Mesenteric fat pad (tissue), 1 donor: Measurements from ENCODE around the gene S100A1. TPM values are rescaled to one million over a fixed set of nuclear protein-coding genes. Genes with fewer than 3 reads are reported as not detected.

Source experiments
- DNase-seq: peaks from one replicate; pipeline ENCODE4 v3.0.0-alpha.2; 2020; ENCODE audit warnings: low spot score
- total RNA-seq: library from RNA; stranded (reverse); fragmentation: NEBNext Ultra II Directional; extraction: Animal tissue kit (Norgen Biotek cat#: 25700); gene quantifications from one replicate; pipeline ENCODE4 v1.2.1, GENCODE V29; 2021
- donor health status: DM: yes; HTN: yes; CAD: no.

S100A1 gene
- total RNA-seq, 1 donor from 2014 or later: 12.6 TPM

DNA sequence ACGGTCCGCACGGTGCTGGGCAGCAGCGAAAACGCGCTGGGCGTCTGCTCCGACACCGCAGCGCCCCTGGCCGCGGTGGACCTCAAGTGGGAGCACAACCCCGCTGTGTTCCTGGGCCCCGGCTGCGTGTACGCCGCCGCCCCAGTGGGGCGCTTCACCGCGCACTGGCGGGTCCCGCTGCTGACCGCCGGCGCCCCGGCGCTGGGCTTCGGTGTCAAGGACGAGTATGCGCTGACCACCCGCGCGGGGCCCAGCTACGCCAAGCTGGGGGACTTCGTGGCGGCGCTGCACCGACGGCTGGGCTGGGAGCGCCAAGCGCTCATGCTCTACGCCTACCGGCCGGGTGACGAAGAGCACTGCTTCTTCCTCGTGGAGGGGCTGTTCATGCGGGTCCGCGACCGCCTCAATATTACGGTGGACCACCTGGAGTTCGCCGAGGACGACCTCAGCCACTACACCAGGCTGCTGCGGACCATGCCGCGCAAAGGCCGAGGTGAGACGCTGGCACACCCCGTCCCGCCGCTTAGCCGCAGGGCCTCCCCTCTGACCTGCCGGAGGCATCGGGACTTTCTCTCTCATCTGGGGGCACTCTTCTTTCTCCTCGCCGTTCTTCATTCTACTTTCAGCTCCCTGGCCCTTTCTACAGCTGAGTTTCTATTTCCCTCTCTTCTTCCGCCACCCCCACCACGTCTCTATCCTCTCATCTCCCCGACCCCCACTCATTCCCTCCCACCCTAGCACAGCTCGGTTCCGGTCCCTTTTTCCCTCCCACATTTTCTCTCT, 51.3 kb downstream of the S100A1 start:
- no peak for DNase-seq

DNA sequence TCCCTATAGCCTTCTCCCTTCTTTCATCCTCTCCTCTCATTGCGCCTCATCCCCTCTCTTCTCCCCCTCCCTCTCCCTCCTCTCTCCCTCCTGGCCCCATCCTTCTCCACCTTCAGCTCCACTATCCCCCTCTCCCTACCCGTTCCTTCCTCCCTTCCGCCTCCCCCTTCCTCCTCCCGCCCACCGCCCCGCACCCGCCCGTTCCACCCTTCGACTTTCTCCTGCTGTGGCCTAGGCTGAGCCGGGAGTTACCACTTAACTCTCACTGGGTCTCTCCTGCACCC, 51.8 kb downstream of the S100A1 start:
- DNase-seq: no peak

Other genes starting within 250 kb of the S100A1 start
- 674 TPM for gene S100A8, start 237.4 kb upstream of the S100A1 start, total RNA-seq
- gene S100A7A, start 211.9 kb upstream of the S100A1 start, total RNA-seq: not detected
- gene S100A7, start 167.8 kb upstream of the S100A1 start, total RNA-seq: not detected
- 1,184 TPM for gene S100A6, start 92.4 kb upstream of the S100A1 start, total RNA-seq
- gene S100A5, start 87.5 kb upstream of the S100A1 start, total RNA-seq: not detected
- 512 TPM for gene S100A4, start 82.6 kb upstream of the S100A1 start, total RNA-seq
- gene S100A3, start 79.2 kb upstream of the S100A1 start, total RNA-seq: 2.2 TPM
- 0.58 TPM for gene S100A2, start 62.6 kb upstream of the S100A1 start, total RNA-seq
- gene S100A16, start 15.3 kb upstream of the S100A1 start, total RNA-seq: 107 TPM
- 0.35 TPM for gene S100A14, start 12.1 kb upstream of the S100A1 start, total RNA-seq
- gene S100A13, start 929 bp upstream of the S100A1 start, total RNA-seq: 146 TPM
- 55.5 TPM for gene CHTOP, start 5.6 kb downstream of the S100A1 start, total RNA-seq
- gene SNAPIN, start 30.3 kb downstream of the S100A1 start, total RNA-seq: 44.5 TPM
- gene ILF2, start 42.6 kb downstream of the S100A1 start, total RNA-seq: 116 TPM
- gene NPR1, start 50.3 kb downstream of the S100A1 start, total RNA-seq: 156 TPM
- gene INTS3, start 99.6 kb downstream of the S100A1 start, total RNA-seq: 36.7 TPM
- 87.4 TPM for gene SLC27A3, start 147.0 kb downstream of the S100A1 start, total RNA-seq